GM19351 (cell line): ENCODE results near the gene TACR1.
A peak's percentile ranks its signal among the peaks of the same experiment; 100 is the strongest.
"Not testable (repeated sequence)": the region's sequence is repeated elsewhere in the genome, so short reads cannot be mapped to it uniquely, and the experiment has no call there.

Source experiments
- ATAC-seq: cut with Tn5 transposase; IDR thresholded peaks from one replicate; pipeline ENCODE4 v1.9.1; 2021; ENCODE audit warnings: mild to moderate bottlenecking, moderate library complexity; ENCODE audit not compliant: unreplicated experiment

Gene TACR1, protein sequence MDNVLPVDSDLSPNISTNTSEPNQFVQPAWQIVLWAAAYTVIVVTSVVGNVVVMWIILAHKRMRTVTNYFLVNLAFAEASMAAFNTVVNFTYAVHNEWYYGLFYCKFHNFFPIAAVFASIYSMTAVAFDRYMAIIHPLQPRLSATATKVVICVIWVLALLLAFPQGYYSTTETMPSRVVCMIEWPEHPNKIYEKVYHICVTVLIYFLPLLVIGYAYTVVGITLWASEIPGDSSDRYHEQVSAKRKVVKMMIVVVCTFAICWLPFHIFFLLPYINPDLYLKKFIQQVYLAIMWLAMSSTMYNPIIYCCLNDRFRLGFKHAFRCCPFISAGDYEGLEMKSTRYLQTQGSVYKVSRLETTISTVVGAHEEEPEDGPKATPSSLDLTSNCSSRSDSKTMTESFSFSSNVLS

DNA sequence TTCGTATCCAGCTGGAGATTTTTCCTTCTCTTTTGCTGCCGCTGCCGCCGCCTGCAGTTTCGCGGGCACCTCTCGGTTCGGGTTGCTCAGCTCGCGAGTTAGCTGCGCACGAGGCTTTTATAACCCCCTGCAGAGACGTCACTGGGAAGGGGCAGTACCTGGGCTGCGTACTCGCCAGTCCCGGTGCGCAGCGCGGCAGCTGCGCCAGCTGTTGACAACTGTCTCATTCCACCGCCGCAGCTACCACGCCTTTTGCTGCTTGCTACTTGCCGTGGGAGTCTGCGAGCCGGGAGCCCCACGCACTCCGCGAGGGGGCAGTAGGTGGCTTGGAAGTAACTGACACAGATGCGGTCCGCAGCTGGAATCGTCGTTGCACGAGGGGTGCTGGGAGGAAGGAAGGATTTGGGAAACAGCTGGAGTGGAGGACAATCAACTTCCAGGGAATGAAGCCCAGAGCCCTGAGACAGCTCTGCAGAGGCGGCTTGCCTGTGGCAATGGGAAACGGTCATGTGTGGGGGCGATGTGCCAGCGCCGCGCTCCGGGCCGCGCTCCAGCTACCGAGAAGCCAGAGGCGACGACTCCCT lies at the start of gene TACR1:
Gene TACR1, minus strand, starts transcription at position 93 of the 584 bp plus-strand sequence. CDS start 586 bp downstream, outside the sequence.
- ATAC-seq, result peak; percentile 74

DNA sequence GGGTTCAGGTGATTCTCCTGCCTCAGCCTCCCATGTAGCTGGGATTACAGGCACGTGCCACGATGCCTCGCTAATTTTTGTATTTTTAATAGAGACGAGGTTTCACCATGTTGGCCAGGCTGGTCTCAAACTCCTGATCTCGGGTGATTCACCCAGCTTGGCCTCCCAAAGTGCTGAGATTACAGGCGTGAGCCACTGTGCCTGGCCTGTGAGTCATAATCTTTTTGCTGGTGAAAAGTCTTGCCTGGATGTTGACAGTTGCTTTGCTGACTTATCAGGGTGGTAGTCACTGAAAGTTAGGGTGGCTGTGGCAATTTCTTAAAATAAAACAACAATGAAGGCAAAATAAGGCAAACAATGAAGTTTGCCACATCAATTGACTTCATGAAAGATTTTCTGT lies 49.3 kb upstream of the TACR1 start:
- not testable (repeated sequence) for ATAC-seq

DNA sequence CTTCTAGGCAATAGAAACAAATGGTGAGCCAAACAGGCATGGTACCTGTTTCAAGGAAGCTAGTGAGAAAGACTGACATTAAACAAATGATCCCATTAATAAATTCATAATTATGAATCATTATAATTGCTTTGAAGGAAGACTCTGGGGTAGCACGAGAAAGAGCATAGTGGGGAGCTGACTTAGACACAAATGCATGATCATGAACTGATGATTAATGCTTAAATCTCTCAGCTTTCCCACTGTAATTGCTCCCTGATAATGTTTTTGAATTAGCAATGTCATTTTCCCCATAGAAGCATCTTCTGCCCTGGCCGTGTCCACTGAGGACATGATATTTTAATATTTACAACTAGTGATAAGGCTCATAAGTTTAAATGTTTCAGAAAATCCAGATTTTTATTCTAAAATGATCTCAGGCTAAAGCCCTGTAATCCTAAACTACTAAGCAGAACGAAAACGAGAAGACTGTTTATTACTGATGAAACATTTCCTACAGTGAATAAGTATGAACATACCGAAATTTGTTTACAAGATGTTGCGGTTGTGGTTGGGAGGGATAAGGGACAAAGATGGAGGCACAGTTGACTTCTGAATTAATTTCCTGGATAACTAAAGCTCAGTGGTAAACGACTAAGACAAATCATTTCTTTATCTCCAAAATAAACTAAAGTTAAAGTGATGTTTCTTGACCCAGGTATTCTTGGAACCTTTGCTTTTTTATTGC lies 47.3 kb upstream of the TACR1 start:
- no peak for ATAC-seq

DNA sequence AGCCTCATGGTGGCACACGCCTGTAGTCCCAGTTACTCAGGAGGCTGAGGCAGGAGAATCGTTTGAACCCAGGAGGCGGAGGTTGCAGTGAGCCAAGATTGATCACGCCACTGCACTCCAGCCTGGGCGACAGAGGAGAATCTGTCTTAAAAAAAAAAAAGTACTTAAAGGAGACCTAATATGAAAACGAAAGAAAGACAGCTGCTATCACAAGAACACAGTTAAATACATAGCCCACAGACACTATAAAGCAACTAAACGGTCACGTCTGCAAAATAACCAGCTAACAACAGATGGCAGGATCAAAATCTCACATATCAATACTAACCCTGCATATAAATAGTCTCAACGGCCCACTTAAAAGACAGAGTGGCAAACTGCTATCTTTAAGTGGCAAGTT lies 43.9 kb upstream of the TACR1 start:
- no peak for ATAC-seq

DNA sequence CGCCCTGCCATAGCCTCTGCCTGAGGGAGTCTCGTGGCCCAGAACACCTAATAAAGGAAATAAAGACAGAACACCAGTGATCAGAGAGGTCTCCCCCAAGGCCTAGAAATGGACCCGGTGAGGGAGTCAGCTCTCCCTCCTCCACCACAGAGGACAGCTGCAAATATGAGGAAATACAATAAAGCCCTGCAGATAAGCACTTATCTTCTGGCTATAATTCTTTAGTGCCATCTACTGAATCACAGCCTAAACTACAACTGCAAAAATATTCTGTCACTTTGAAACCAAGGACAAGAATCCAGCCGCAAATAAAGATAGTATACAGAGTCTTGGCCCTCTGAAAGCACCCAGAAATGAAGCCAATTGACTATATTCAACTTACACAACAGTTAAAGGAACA lies 42.4 kb upstream of the TACR1 start:
- no peak for ATAC-seq

DNA sequence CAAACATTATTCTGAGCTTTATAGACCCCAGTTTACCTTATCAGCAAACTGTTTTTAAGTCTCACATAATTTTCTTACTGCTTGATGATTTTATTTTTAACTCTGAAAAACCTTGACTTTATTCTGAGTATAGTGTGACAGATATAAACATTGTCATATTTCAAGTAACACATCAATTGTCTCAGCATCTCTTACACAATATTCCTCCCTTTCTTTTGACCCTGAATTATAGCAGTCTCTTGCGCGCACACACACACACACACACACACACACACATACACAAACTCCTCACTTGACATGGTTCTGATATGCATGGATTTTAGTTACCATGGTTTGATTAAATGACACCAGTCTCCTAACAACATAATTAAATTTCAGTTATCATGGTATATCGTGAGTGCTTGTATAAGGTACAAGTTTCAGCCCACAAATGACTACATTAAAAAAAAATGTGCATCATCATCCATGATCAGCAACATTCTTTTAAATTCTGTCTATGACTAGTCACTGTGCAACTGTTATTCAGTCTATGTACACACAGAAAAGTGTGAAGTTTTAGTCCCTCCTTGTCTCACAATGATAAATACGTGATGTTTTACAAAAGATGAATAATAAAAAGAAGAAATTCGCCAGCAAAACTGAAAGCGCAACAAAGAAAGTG lies 39.5 kb upstream of the TACR1 start:
- ATAC-seq, result no peak

DNA sequence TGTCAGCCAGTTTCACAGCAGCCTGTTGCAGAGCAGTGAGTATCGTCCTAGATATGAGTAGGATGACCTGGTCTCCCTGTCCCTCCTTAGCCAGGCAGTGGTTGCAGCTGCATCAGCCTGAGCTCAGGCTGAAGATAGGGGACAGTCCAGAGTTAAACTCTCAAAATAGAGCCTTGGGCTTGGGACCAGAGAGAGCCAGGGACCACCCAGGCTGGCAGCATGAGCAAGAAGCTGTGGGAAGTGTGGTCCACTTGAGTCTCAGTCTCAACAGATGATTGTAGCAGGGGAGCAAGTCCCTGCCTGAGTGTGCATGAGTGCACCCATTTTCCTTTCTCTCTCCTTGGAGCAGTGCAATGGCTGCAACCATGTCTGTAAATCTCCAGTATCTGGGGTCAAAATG lies 38.0 kb upstream of the TACR1 start:
- no peak for ATAC-seq

DNA sequence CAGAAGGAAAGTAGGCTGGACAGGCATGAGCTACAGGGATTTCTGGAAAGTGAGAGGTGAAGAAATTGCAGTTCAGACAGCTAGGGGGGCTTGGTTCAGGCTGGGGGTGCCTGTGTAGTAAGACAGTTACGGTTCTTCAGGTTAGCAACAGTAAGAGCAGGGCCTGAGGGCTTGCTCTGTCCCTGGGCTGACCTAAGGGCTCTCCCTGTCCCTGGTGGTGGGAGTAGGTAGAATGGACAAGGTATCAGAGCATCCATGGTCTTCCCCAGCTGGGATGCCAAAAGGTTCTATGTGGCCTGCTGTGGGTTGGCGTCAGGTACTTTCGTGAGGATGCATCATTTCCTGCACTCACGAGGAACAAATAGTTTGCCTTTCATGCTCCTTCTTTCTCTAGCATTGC lies 34.6 kb upstream of the TACR1 start:
- no peak for ATAC-seq

DNA sequence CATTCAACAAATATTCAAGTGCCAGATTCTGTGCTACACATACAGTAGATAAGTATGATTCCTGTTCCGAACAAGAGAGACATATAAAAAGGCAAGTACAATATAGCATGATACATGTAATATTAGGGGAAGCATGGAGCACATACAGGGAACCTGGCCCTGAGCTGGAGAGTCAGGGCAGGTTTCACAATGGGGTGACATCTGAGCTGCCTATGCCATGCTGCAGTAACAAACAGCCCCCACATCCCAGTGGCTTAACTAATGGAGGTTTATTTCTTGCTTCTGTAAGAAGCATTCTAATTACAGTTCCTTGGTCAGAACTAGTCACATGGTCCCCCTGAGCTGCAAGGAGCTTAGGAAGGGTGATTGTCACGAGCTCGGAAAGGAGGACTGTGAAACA lies 27.3 kb upstream of the TACR1 start:
- no peak for ATAC-seq

DNA sequence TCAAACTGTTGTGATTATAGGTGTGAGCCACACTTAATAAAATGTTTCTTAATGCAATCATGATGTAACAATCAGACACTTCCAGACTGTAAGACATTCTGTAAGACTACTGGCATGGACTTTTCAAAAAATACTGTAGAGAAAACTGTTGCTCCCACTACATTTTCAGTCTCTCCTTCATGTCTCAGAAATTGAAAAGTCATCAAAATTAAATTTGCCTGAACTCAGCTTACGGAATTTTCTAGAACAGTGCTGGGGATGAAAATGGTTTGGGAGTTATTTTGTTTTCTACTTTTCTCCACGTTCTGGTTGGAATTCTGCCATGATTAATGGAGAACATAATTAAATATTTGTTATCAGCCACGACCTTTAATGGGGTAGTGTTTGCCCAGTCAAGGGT lies 26.8 kb upstream of the TACR1 start:
- ATAC-seq, result no peak

DNA sequence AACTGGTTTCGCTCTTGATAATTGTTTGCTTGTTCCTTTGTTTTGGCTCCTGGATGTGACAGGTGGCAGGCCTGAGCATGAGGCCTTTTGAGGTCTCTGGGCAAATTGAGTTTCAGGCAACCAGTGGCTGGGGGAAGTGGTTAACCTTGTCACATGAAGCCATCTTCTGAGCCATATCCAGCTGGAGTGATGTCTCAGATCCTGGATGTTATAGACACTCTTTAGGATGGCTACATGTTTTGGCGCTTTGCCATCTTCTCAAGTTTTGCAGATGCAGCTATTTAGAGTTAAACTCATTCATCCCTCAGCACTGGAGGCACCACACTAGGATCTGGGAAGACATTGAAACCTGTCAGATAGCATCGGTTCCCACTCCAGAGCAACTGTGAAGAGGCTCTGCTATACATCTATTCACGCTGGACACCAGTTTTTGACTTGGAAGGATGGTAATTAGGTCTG lies 25.3 kb upstream of the TACR1 start:
- no peak for ATAC-seq

DNA sequence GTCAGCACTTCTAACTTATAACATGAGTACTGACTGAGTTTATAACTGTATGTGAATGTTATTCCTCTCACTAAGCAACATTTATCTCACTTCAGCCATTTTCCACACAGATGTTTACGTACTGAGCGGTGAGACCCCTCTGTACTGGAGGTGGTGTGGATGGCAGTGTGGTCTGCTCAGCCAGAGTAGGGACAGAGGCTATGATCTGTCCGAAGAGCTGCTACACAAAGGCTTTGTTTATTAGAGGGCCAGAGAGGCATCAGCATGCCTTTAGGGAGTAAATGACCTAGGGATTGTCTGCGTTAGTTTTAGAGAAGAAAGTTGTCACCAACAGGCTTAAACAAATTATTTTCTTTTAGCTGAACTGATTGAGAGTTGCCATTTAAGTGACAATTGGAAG lies 23.2 kb upstream of the TACR1 start:
- no peak for ATAC-seq

DNA sequence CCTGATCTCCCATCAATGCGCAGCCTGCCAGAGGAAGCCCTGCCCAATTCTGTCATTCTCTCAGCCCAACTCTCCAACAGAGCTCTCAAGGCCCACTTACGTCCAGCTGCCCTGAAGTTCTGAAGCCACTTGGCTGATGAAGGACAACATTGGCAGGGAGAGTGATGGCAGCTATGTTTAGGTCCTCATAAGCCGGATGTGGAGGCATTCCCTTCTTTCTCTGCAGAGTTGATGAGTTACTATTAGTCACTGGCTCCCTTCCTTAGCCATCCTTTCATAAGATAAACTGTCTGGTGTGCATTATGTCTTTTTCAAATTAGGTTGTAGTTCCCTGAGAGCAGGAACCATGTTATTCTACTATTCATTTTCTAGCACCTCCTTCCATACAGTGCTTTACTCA lies 22.5 kb upstream of the TACR1 start:
- ATAC-seq, result no peak

DNA sequence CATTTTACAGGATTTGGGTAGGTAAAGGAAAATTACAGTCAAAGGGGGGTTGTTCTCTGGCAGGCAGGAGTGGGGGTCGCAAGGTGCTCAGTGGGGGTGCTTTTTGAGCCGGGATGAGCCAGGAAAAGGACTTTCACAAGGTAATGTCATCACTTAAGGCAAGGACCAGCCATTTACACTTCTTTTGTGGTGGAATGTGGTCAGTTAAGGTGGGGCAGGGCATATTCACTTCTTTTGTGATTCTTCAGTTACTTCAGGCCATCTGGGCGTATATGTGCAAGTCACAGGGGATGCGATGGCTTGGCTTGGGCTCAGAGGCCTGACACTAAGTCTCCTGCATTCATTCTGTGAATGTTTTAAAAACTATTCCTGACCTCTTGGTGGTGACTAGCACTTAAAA lies 19.9 kb upstream of the TACR1 start:
- ATAC-seq, result not testable (repeated sequence)

DNA sequence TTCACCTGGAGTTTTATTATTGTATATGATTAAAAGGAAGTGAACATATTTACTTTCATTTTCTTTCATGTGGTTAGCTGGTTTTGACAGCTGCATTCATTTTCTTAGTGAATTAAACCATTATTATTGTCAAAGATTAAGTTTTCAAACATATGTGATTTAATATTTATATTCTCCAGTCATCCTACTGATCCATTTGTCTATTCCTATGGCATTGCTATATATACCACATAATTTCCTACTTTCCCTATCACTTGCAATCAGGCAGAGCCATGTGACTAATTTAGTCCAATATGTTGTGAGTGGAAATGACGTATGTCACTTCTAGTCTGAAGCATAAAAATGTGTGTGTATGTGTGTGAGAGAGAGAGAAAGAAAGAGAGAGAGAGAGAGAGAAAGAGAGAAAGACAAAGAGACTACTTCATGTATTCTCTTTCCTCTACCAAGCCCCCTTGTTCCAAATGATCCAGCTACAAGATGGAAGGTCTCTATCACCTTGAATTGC lies 12.0 kb upstream of the TACR1 start:
- ATAC-seq, result no peak

DNA sequence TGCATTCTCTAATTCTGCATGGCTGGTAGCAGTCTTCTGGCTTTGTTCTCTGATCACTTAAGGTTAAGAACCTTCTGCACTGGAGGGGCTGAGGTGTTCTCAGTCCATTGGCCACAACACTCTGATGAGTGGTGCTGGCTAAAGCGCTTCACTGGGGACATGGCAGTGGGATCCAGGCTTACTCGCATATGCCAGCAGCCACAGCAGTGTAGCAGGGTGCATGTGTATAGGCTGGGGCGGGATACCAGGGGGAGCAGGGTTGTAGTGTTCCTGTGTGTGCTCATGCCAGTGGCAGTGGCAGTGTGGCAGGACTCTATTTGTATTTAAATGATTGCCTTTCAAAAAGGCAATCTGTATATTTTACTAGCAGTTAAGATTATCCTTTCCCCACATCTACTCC lies 11.1 kb upstream of the TACR1 start:
- no peak for ATAC-seq

DNA sequence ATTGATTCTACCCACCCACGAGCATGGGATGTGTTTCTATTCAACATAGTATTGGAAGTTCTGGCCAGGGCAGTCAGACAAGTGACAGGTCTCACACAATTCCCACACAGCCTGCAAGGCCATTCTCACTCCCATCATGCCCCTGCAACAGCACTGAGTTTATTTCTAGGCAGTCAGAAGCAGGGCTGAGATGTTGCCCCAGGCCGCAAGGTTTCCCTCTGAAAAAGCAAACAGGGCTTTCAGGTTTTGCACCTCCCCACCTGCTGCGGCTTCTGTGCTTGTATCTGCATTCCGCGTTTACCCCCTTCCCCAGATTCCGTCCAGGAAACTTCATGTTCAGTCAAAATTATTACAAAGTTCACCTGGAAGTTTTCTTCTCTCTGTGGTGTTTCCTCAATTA lies 9.4 kb upstream of the TACR1 start:
- no peak for ATAC-seq

DNA sequence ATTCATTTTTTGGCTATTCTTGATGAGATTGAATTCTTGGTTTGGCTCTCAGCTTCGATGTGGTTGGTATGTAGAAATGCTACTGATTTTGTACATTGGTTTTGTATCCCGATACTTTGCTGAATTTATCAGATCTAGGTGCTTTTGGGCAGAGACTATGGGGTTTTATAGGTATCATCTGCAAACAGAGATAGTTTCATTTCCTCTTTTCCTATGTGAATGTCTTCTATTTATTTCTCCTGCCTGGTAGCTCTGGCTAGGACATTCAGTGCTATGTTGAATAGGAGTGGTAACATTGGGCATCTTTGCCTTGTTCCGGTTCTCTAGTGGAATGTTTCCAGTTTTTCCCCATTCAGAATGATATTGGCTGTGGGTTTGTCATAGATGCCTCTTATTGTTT lies 5.5 kb upstream of the TACR1 start:
- no peak for ATAC-seq

DNA sequence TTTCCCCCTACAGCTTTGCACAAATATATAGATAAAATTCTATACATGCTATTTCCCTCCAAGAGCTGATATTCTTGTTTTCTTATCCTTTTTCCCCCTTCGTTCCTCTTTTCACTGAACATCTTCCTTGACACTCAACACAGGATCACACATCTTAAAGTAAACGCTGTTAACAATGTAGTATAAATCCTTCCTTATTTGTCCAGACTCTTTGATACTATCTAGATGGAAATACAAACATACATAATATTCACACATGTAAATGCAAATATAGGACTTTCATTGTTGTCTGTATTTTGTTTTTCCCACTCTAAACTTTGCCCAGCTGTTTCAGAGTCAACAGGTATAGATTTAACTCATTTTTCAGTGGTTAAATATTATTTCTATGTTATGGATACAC lies 3.0 kb upstream of the TACR1 start:
- no peak for ATAC-seq

DNA sequence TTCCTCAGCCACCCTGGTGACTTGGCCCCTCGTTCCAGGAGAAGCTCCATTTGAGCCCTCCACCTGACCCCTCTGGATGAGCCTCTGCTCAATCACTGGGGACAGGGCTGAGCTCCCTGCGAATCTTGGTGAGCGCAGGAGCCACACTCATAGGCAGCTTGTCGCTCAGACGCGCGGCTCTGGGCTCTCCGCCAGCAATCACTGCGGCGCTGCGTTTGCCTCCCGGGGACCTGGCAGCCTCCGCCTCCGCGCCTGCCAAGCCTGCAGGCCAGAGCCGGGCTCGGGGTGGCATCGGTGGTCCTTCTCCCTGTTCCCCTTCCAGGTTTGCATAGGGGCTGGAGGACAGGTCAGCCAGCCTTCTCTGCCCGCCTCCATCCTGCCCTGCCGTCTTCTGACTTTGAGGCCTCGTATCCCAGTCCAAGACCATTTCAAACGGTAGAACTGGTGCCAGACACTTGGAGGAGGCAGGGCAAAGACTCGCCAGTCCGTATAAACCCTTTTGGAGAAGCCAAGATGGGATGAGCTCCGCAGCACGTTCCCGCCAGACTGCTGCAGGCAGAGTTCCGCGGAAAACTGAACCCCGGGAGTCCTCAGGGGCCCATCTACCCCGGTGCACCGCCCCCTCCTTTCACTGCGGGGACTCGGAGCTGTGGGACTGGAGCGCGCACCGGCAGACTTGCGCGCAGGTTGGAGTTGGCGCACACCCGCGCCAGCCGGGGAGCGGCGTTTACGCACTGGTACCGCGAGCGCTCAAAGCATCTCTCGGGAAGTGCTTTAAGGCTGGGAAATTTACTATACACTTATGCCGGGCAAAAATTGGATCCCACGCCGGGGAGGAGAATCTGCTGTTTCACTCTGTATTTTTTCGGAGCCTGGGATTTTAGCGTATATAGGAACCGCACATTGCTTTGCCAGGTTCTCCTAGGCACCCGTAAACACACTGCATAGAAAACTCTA lies 1.1 kb upstream of the TACR1 start:
- ATAC-seq, result no peak
